T-helper 2 cell treated with Interferon-gamma antibody and Interleukin-4, amounts not matched to agents 100 ng/mL and 5 ng/mL, for 36 hours (primary cell): ENCODE measurements around the gene MCF2L2. TPM values are rescaled to one million over a fixed set of nuclear protein-coding genes. Genes with fewer than 3 reads are reported as not detected.

Experiments
- intact Hi-C: fragments of 100-400 bp; cut with micrococcal nuclease; formaldehyde crosslinking; loops from one replicate; pipeline ENCODE4 v1.15.1; 2023
- total RNA-seq: library from RNA; stranded (reverse); gene quantifications from 2 replicates; pipeline ENCODE4 v1.2.3, GENCODE V29; 2022

Gene MCF2L2
- total RNA-seq, 1 donor from 2014 or later, result 5.5 TPM

DNA sequence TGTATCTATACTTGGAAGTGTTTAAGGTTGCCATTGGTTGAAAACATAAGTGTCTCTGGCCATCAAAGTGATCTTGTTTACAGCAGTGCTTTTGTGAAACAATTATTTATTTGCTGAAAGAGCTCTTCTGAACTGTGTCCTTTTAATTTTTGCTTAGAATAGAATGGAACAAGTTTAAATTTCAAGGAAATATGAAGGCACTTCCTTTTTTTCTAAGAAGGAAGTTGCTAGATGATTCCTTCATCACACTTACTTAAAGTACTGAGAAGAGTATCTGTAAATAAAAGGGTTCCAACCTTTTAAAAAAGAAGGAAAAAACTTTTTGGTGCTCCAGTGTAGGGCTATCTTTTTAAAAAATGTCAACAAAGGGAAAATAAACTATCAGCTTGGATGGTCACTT is 155.6 kb downstream of the MCF2L2 start:
- intact Hi-C loops, result no loop called here

DNA sequence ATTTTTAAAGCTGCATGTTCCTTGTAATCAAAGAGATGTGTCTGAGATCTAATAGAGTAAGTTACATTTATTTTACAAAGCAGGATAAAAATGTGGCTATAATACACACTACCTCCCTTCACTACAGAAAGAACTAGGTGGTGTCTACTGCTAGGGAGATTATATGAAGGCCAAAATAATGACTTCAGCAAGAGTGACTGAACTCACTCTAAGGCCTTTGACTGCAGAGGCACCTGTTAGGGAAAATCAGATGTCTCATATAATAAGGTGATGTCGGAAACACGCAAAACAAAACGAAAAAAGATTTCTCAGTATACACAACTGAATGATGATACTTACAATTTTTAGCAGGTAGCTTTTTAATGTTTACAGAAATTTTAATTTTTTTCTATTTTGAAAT is 156.3 kb downstream of the MCF2L2 start:
- intact Hi-C loops, result no loop called here

DNA sequence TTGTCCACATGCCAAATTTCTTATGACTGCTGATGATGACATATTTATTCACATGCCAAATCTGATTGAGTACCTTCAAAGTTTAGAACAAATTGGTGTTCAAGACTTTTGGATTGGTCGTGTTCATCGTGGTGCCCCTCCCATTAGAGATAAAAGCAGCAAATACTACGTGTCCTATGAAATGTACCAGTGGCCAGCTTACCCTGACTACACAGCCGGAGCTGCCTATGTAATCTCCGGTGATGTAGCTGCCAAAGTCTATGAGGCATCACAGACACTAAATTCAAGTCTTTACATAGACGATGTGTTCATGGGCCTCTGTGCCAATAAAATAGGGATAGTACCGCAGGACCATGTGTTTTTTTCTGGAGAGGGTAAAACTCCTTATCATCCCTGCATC is 158.1 kb downstream of the MCF2L2 start:
- intact Hi-C loops, result no loop called here

DNA sequence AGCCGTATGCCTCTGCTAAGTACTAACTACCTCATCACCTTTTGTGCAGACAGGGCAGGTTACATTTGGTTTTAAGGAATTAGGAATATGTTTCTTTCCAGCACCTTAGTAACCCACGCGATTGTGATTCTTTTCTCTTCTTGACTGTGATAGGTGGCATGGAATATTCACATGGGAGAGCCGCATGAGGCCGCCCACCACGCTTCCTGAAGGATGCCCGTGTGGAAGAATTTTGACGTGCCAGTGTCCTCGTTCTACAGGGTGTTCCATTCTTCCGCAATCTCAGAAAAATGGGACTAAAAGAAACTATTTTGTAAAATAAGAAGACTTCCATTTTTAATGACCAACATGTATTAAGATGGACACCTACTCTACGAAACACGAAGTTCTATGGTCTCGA is 159.1 kb downstream of the MCF2L2 start:
- intact Hi-C loops, result loop anchor here (5.0 kb wide), 1 partner anchor 118 kb away; no protein-coding TSS in a partner anchor

DNA sequence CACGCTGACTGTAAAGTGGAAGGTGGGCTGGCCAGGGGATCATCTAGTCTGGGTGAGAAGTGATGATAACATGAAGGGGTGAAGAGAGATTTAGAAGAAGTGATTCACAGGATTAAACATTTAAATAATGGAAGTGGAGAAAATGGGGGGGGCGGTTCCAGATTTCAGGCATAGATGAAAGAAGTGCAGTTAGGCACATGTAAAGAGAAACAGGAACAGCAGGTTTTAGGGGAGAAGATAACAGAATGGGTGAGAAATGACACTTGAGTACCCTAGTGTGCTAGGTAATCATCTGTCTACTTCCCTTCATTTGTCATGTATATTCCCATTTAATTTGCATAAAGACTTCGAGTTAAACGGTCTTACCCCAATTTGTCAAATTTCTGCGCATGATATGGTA is 160.1 kb downstream of the MCF2L2 start:
- intact Hi-C loops, result loop anchor here (5.0 kb wide), 1 partner anchor 119 kb away; no protein-coding TSS in a partner anchor

DNA sequence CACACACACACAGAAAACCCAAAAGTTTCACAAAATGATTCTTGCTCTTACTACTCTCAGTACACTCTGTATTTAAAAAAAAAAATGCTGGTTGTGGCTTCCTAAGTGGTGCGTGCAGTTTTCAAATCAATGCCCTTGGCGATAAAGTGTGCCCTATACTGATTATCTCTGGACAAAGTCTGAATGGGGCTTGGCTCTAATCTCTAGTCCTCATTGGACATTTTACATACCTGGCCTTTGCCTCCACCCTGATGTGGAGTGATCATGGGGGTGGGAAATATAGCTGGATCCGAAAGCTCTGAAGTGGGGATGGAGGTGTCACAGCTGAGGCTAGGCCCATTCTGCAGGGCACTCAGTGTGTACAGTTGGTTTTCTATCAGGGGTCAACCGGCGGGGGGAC is 161.3 kb downstream of the MCF2L2 start:
- intact Hi-C loops, result loop anchor here (5.0 kb wide), 1 partner anchor 120 kb away; no protein-coding TSS in a partner anchor

DNA sequence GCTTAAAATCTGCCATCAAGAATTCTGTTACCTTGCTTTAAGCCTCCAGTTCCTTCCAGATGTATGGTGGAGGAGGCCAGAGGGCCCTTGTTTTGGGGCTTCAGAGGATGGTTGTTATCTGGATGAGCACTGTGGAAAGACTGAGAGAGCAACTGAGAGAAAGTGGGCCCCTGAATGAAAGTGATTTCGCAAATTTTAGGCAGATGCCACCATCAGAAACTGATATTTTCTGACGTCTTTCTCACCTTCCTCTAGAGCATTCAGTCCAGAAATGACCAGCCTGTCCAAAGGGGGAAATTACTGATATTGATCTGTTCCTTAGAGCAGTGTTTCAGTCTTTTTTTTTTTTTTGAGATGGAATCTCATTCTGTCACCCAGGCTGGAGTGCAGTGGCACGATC is 162.0 kb downstream of the MCF2L2 start:
- intact Hi-C loops, result loop anchor here (5.0 kb wide), 1 partner anchor 121 kb away; no protein-coding TSS in a partner anchor

DNA sequence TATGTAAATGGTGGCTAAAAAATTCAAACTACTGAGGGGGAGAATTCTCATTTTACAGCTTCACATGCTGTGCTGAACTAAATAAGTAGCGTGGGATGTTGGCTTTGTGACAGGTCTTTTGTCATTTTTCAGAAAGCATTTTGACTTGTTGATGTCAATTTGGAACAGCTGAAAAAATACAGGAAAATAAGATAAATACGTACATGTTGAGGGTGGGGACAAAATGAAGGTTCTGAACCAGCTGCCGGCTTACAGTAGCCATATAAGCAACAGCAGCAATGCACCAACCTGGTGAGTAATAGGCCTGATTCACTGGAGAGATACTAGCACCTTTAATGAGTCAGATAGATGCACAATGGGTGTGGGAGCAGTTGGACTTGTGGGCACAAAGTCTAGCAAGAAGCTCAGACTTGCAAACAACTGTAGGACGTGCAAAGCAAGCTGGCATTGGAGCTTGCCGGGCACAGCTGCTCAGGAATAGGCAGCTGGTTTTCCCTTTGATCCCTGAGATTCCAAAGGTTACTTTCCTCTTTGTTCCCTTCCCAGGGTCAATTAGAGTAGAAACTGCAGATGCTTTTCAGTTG is 162.5 kb downstream of the MCF2L2 start:
- intact Hi-C loops, result loop anchor here (5.0 kb wide), 1 partner anchor 121 kb away; no protein-coding TSS in a partner anchor

DNA sequence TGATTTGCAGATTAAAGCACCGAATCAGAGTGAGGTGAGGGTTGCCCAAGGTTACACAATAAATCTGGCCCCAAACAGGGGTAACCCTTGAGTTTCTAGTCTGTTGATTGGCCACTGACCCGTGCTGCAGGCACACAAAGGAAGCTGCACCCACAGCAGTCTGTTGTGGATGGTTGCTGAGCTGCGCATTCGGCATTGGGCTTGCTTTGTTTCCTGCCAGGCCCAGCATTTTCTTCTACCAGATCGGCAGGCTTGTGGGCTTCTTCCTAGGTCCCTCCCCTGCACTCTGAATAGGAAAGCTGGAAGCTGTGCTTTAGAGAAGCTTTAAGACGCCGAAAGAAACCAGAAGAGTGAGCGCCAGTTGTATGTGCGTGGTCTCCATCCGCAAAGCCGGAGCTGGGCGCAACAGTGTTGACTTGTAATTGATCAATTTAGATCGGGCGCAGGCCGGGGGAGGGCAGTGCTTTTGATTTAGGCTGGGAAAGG is 163.2 kb downstream of the MCF2L2 start:
- intact Hi-C loops, result loop anchor here (5.0 kb wide), 1 partner anchor 122 kb away; no protein-coding TSS in a partner anchor

DNA sequence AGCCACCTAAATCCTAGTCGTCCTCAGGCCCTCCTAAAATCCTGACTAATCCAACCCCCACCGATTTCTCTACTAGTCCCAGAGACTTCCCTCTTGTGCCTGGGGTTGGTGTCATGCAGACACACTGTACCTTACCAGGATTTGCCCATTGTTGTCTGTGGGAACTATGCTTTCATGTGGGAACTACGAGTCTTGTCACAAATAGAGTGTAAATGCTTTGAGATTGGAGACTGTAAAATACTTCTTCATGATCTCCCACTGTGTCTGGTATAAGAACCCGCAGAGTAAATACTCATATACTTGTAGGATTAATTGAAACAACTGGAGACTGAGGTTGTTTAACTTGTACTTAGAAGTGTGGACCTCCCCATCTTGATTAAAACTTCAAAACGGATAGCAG is 164.2 kb downstream of the MCF2L2 start:
- intact Hi-C loops, result no loop called here

DNA sequence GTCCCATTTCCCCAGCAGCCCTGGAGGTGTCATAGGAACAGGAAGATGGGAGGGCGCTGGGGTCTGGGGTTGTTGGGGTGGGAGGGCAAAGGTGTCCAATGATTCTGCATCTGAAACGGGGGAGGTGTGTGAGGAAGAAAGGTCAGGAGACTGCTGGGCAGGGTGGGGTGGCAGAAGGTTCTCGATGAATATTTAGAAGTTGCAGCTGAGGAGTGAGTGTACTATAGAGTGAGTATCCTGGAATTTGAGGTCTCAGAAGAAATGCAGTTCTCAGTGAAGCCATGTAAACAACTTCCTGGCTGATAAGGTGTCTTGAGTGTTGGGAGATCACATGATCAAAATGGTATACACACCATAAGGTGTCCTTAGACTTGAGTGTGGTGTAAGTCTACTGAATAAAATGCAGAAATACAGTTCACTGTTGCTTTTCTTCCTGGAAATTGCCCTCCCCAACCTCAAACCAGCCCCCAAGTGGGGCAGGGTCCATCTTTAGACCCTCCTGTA is 165.5 kb downstream of the MCF2L2 start:
- intact Hi-C loops, result no loop called here

DNA sequence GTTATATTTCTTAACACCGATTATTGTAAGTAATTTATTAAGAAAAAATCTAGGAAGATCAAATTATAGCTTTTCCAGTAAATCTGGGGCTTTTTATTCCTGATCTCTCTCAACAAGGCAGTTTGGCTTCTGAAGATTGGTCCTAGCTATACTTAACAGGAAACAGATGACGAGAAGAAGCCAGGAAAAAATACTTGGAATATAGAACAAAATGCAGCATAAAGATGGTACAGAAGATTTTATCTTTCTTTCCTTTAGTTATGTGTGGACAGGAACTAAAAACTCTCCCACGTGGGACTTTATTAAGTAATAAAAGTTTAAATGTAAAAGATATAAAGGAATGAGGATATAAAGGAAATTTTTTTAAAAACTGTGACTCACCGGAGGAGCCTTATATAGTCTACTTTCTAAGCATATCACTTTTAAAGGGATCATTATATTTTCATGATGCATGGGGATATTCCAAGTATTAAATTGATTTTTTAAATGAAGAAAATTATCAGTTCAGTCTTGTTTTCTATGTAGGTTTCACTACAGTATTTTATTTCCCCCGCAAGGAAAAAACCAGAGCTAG is 167.2 kb downstream of the MCF2L2 start:
- intact Hi-C loops, result no loop called here

DNA sequence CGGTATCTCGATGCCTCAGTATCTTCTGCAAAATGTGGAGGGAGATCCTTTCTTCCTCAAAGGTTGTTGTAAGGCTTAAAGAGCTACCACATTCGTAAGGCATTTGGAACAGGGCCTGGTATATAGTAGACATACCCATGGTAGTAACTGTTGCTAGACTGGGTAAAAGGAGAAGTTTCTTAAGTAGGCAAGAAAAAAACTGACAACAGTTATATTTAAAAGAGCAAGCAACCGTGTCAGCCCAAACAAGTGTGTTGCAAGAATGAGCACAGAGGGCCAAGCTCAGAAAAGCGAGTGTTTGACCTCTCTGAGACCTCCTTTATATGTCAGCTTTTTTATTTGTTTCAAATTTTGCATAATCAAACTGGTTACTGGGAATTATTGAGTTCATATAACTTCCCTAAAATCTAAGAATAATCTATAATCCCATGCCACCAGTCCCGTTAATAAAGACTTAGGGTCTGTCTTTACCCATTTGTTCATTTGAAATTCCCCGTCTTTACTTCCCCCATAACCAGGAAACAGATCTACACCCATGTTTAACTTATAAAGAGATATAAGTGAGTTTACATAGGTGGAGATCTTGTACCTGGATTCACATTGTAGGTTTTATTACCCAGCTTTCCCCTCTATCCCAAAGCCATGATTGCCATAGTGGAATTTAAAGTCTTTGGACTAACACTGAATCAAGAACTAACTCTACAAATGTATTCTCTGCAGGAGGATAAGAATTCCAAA is 168.1 kb downstream of the MCF2L2 start:
- intact Hi-C loops, result no loop called here

DNA sequence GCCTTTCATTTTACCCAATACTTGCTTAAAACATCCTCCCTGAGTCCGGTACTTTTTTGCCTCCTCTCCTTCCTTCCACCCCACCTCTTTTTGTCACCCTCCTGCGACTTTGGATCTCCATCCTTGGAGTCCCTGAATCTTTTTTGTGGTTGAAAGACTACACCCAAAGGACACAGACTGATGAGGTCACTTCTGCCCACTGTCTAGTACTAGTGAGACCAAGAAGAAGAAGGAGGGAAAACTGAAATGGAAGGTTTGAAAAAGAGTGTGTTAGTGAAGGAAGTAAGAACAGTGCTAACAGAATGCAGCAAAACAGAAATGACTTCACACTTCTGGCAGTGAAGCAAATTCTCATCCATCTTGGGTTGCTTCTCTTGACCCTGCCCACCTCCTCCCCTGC is 168.8 kb downstream of the MCF2L2 start:
- intact Hi-C loops, result loop anchor here (5.0 kb wide), 1 partner anchor 37 kb away; no protein-coding TSS in a partner anchor

DNA sequence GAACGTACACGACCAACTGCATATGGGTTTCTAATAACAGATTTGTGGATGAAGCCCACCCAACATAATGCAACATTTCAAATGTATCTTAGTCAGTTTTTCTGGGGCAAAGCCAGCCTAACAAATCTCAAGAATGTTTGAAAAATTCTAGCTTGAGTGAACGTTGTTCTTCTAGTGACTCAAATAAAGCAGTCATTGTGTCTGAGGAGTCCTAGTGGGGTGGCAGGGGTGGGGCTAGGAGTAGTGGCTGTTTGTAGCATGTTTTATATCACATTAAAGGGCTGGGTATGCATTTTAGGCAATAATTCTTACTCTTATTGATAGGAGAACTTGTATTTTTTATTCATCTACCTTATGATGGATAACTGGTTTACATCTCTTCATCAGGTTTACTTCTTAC is 169.3 kb downstream of the MCF2L2 start:
- intact Hi-C loops, result loop anchor here (5.0 kb wide), 1 partner anchor 37 kb away; no protein-coding TSS in a partner anchor

DNA sequence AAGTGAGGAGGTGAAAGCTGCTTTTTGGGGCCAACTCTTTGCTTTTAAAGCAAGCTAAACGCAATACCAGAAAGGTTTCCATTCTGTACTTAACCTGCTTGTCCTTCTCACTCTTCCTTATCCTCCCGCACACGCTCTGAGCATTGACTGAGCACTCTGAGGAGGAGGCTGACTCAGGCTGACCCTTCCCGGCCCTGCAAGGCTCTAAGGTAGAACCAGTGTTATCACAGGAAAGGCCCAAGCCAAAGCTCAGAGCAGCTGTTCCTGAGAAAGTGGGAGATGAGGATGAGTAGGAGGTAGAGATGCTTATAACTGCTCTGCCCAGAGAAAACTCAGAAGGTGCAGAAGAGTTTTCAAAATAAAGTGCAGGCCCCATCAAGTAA is 173.1 kb downstream of the MCF2L2 start:
- intact Hi-C loops, result loop anchor here (5.0 kb wide), 1 partner anchor 33 kb away; no protein-coding TSS in a partner anchor

DNA sequence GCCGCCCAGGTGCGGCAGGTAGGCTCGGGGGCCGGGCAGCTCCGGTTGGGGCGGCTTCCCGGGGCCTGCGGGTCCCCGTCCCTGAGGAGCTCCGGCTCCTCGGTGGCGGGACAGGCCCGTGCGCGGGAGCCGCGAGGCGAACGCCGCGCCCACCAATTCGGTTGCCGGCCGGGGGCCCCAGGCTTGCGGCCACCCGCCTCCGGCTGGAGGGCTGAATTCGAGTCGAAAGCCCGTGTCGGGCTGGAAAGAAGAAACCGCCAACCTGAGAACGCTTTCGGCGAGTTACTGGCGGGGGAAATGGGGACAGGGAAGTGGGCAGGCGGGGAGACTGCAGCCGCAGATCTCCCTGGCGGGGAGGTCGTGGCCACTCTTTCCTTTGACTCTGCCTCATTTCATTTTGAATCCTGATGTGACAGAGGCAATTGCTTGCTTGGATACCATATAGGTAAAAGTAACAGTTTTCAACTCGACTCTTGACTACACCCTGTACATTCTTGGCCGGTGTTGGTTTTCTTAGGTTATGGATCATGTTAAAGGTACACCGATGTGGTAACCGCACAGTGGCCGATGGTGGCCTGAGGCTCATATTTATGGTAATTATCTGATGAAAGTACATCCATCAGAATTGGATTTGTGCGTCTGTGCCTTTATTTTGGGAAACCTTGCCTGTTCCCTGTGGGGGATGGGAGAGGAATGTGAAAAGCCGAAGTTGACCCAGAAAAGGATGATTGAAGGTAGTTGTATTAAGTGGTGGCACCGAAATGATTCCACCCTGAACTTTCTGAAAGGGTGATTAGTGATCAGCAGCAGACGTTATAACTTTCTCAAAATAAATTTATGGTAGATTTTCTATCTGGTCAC is 173.7 kb downstream of the MCF2L2 start:
- intact Hi-C loops, result loop anchor here (1.0 to 5.0 kb wide), 4 partner anchors 32 to 128 kb away; partner anchors contain the start of gene LAMP3

DNA sequence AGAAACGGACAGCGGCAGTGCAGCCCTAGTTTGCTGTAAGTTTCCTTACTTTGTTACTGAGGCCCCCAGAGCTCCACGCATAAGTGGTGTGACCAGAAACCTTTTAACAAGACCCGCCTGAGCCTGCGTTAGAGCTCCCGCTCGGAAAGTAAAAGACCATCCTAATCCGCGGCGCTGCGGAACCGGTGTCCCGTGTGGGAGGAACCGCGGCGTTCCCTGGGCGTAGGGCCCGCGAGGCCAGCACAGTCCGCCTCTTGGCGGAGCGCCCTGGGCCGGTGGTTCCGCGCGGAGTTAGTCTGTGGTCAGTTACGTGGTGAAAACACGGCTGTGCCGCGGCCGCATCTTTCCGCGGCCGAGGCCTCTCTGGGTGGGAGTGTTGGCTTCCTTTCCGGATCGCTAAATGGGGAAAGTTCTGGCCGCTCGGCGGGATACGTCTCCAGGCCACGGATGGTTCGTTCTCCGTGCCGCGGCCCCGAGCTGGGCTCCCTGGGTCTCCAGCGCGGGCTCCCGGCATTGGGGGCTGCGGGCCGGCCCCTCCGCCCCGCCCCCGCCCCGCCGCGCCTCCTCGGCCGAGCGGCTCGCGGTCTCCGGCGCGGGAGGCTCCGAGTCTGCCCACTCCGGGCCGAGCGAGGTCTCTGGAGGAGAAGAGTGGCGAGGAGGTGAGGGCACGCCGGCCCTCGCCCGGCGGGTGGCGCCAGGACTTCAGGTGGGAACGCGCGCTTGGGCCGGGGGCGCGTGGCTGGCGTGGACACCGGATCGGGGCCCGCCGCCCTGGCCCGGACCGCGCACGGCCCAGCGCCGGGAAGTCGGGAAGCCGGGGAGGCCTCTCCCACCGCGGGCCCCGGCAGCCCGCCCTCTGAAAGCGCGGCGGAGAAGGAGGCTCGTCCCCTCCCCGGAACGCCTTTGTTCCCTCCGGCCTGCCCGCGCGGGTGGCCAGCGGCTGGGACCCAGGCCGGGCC is 174.6 kb downstream of the MCF2L2 start:
- intact Hi-C loops, result loop anchor here (1.0 to 5.0 kb wide), 3 partner anchors 72 to 128 kb away; partner anchors contain the start of gene LAMP3

DNA sequence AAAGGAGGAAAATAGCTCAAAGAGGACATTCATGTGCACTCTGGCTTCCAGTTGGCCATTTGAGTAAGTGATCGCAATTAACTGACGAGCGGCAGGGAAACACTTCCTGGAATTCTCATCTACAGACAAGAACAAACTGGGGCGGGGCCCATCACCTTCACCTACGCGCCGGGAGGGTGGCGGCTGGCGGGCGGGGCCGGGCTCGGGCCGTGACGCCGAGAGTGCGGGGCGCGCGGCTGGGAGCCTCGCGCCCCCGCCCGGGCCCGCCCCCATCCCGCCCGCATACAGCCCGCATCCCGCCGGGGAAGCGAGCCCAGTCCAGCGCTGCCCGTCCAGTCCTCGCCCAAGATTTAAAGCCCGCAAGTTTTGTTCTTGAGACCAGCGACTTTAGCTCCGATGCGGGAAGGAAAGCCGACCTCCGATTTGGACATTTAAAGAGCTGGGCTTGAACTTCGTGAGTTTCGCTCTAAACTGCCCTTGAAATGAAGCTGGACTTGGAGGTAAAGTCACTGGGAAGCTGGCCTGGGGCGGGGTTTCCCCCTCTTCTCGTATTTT is 175.4 kb downstream of the MCF2L2 start, which contains the start of gene B3GNT5:
TSS of gene B3GNT5 (plus strand) at position 281 of the 555 bp plus-strand sequence. CDS start 16,546 bp downstream, outside the sequence.
- intact Hi-C loops, result loop anchor here (5.0 kb wide), 2 partner anchors 71 to 129 kb away; no protein-coding TSS in a partner anchor
